ENCODE measurements around the gene RNF126.

RNF126 gene

DNA sequence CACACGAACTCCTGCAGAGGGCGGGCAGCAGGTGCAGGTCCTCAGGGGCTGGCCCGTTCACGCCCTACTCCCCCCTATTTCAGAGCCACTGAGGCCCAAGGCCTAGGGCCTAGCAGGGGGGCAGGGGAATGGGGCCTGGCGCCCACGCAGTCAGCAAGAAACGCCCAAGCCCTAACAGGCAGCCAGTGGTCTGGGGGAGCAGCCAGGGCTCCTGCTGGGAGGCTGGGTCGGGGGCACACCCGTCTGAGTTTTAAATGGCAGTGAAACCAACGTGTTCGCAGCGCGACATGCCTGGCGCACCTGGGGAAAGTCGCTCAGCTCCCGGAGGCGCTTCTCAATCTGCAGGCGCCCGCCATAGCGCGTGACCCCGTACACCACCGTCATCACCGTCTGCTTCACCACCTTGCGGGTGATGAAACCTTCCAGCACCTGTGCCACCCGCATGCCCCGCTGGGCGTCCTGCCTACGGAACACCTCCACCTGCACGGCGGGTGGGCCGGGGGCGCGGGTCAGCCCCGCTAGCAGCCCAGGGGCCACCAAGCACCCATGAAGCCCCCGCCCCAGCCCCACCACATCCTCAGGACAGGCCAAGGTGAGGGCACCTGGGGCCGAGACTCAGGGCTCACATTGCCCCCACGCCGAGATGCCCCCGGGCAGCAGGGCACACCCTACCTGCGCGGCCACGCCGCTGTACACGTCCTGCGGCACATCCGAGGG, 43.6 kb downstream of the RNF126 start:
- TF ChIP-seq, protein P1, sequence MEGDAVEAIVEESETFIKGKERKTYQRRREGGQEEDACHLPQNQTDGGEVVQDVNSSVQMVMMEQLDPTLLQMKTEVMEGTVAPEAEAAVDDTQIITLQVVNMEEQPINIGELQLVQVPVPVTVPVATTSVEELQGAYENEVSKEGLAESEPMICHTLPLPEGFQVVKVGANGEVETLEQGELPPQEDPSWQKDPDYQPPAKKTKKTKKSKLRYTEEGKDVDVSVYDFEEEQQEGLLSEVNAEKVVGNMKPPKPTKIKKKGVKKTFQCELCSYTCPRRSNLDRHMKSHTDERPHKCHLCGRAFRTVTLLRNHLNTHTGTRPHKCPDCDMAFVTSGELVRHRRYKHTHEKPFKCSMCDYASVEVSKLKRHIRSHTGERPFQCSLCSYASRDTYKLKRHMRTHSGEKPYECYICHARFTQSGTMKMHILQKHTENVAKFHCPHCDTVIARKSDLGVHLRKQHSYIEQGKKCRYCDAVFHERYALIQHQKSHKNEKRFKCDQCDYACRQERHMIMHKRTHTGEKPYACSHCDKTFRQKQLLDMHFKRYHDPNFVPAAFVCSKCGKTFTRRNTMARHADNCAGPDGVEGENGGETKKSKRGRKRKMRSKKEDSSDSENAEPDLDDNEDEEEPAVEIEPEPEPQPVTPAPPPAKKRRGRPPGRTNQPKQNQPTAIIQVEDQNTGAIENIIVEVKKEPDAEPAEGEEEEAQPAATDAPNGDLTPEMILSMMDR (IDR thresholded peaks at IDR 0.05; ENCODE audit: low read depth, low read length): no peak

DNA sequence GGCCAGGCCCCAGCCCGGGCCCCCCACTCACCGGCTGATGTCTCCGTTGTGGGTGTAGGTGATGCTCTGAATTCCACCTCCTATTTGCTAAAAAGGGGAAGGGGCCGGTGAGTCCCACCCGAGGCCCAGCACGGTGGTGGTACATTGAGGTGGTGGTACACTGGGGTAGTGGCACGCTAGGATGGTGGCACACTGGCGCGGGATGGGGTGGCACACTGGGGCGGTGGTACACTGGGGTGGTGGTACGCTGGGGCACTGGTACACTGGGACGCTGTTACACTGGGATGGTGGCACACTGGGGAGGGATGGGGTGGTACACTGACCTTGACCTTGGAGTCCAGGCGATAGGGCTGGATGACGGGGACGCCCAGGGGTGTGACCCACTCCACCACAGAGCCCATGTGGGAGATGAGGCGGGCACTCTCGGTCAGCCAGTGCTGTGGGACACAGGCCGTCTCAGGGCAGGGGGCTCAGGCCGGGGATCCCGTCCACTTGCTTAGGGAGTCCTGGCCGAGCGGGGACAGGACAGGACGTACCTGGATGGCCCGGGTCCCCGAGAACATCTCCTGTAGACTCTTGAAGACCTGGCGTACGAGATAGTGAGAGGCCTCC, 44.2 kb downstream of the RNF126 start:
- TF ChIP-seq, protein P1 (IDR thresholded peaks at IDR 0.05; ENCODE audit: low read depth, low read length): no peak
- no peak overlapping the region for H3K4me3 ChIP-seq (ENCODE audit: low read depth, low read length)

More for the DNA sequence above, 43.6 kb downstream of the RNF126 start:
- H3K4me3 ChIP-seq (ENCODE audit: low read depth, low read length): no peak overlapping the region

DNA sequence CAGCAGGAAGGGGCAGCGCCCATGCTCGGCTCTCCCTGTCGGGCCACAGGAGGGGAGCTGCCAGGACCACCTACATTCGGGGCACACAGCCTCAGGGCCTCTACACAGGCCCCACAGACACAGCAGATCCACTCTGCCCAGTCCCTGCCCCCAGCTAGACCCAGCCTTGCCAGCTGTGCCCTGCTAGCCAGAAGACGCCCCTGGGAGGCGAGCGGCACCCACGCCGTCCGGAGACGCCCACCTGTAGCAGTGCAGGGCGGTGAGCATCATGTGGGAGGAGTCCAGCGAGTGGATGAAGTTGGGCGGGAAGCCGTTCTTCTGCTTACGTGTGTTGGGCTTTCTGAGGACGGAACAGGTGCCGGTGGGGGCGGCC, 44.8 kb downstream of the RNF126 start:
- H3K4me3 ChIP-seq (ENCODE audit: low read depth, low read length): no peak overlapping the region
- TF ChIP-seq, protein P1 (IDR thresholded peaks at IDR 0.05; ENCODE audit: low read depth, low read length): no peak

DNA sequence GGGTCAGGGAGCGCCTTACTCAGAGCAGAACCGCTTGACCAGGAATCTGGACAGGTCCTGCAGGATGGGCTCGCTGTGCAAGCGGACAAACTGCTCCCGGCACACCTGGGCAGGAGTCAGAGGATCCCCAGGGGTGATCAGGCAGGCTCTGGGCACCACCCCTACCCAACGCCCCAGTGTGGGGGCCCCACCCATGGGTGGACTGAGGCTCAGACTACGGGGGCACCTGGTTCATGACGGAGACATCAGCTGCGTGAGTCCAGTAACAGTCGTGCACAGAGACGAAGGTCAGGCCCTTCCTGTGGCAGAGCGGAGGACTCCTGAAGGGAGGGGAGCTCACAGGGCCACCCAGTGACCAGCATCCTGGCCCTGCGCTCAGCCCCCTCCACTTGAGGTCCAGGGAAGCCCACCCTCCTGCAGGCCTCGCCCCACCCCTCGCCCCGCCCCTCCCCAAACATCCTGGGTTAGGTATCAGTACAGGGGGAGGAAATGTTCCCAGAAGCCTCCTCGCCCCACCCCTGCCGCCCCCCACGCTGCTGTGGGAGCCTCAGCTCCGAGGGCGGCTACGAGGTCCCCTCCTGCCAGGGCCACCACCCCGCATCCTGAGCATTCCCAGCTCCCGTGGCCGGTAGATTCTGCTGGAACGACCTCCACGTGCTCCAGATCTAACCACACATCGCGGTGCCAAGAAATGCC, 45.3 kb downstream of the RNF126 start:
- TF ChIP-seq, protein P1 (IDR thresholded peaks at IDR 0.05; ENCODE audit: low read depth, low read length): no peak
- H3K4me3 ChIP-seq (ENCODE audit: low read depth, low read length): no peak overlapping the region

DNA sequence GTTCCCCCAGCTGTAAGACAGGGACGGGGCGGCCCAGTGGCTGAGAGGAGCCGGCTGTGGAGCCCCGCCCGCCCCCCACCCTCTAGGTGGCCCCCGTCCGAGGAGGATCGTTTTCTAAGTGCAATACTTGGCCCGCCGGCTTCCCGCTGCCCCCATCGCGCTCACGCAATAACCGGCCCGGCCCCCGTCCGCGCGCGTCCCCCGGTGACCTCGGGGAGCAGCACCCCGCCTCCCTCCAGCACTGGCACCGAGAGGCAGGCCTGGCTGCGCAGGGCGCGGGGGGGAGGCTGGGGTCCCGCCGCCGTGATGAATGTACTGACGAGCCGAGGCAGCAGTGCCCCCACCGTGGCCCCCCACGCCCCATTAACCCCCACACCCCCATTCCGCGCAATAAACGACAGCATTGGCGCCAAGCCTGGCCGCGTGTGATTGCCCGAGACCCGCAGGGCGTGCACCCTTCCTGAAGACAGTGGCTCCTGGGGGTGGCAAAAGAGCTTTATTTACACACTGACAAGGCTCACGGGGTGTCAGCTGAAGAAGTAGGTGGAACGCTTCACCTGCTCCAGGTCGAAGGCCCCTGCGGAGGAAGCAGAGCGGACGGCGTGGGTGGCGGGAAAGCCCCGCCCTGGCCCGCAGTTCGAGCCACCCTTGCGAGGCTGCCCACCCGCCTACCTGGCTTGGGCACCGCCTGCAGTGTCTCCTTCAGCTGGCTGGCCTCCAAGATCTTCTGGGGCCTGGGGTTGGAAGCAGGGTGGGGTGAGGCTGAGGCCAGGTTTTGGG, 46.1 kb downstream of the RNF126 start:
- no peak overlapping the region for H3K4me3 ChIP-seq (ENCODE audit: low read depth, low read length)
- TF ChIP-seq, protein P1 (IDR thresholded peaks at IDR 0.05; ENCODE audit: low read depth, low read length): no peak

DNA sequence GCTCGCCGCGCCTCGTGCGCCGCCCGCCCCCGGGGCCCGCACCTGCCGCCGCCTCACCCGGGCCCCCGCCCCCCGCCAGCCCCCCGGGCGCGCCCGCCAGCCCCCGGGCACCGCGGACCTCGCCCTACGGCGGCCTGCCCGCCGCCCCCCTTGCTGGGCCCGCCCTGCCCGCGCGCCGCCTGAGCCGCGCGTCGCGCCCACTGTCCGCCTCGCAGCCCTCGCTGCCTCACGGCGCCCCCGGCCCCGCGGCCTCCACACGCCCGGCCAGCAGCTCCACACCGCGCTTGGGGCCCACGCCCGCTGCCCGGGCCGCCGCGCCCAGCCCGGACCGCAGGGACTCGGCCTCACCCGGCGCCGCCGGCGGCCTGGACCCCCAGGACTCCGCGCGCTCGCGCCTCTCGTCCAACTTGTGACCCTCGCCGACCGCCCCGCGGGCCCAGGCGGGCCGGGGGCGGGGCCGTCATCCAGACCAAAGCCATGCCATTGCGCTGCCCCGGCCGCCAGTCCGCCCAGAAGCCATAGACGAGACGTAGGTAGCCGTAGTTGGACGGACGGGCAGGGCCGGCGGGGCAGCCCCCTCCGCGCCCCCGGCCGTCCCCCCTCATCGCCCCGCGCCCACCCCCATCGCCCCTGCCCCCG, 46.8 kb downstream of the RNF126 start:
- H3K4me3 ChIP-seq (ENCODE audit: low read depth, low read length): no peak overlapping the region

More for the DNA sequence above, 46.8 kb downstream of the RNF126 start:
- TF ChIP-seq, protein P1 (IDR thresholded peaks at IDR 0.05; ENCODE audit: low read depth, low read length): no peak

Data from WI38 (cell line).